Dedifferentiated amniotic fluid mesenchymal stem cell (primary cell): ENCODE measurements around the gene RGS14.
"Not testable (repeated sequence)": the region's sequence is repeated elsewhere in the genome, so short reads cannot be mapped to it uniquely, and the experiment has no call there.

Source experiments
- DNase-seq: peaks from one replicate; pipeline ENCODE4 v3.0.0-alpha.2; 2016; ENCODE audit errors: extremely low spot score

RGS14 gene

GRCh38 chr5:177402271-177403043 is 44.7 kb downstream of the RGS14 start:
- no peak for DNase-seq

GRCh38 chr5:177403102-177403791 is 45.5 kb downstream of the RGS14 start:
- DNase-seq = no peak

- DNase-seq = no peak
Observed at GRCh38 chr5:177403792-177404640, 46.3 kb downstream of the RGS14 start.

GRCh38 chr5:177404641-177405179 is 47.0 kb downstream of the RGS14 start:
- no peak for DNase-seq

- no peak for DNase-seq
Observed at GRCh38 chr5:177405312-177405711, 47.6 kb downstream of the RGS14 start.

GRCh38 chr5:177405805-177406204 is 48.1 kb downstream of the RGS14 start:
- no peak for DNase-seq

- no peak for DNase-seq
Observed at GRCh38 chr5:177409043-177409801, 51.5 kb downstream of the RGS14 start, which contains the start of gene F12. TSS of gene F12 (minus strand) at chr5:177409564. CDS start at chr5:177409527, 37 bp downstream.

- no peak for DNase-seq
Observed at GRCh38 chr5:177410575-177410974, 52.9 kb downstream of the RGS14 start.

GRCh38 chr5:177412603-177413233 is 55.0 kb downstream of the RGS14 start:
- DNase-seq = no peak

GRCh38 chr5:177414481-177414880 is 56.8 kb downstream of the RGS14 start:
- DNase-seq = no peak

GRCh38 chr5:177417081-177417480 is 59.4 kb downstream of the RGS14 start:
- not testable (repeated sequence) for DNase-seq

GRCh38 chr5:177419046-177419445 is 61.3 kb downstream of the RGS14 start:
- no peak for DNase-seq

- not testable (repeated sequence) for DNase-seq
Observed at GRCh38 chr5:177420472-177420871, 62.7 kb downstream of the RGS14 start.

GRCh38 chr5:177421062-177421798 is 63.5 kb downstream of the RGS14 start:
- DNase-seq = no peak
